Common myeloid progenitor, CD34-positive (primary cell): ENCODE data around the gene TMEM51.
"Not testable (repeated sequence)": the region's sequence is repeated elsewhere in the genome, so short reads cannot be mapped to it uniquely, and the experiment has no call there.

Experiments used
- CTCF ChIA-PET: fragments of 350-600 bp; sonication (Branson Sonifier 250); formaldehyde crosslinking; loops from one replicate; lab custom pipeline; 2021; ENCODE audit warnings: antibody characterized with exemption; lab: Charles Lee
- POLR2A ChIA-PET: fragments of 350-600 bp; sonication (Branson Sonifier 250); formaldehyde crosslinking; loops from one replicate; lab custom pipeline; 2021; ENCODE audit warnings: antibody characterized with exemption; lab: Charles Lee
- DNase-seq, 3 donors: peaks; one replicate each; pipeline versions ENCODE4 v3.0.0 to v3.0.0-alpha.2; 2013
- H3K27ac ChIP-seq, 2 experiments: 1 replicate in 1 of 2; 2 replicates in 1 of 2; pipeline ENCODE4 v1.7.0; 2013; ENCODE audit warnings: inconsistent platforms in 2 of 2, low read length in 2 of 2, mild to moderate bottlenecking in 2 of 2, low read depth in 1 of 2, moderate library complexity in 1 of 2; ENCODE audit not compliant: severe bottlenecking in 2 of 2, insufficient read depth in 1 of 2, poor library complexity in 1 of 2
- H3K27me3 ChIP-seq, 5 experiments: replicated peaks in 2 of 5; 1 replicate in 3 of 5; 2 replicates in 2 of 5; pipeline versions ENCODE4 v1.6.1 to v1.7.0; 2013; ENCODE audit warnings: low read length in 4 of 5, mild to moderate bottlenecking in 2 of 5, moderate library complexity in 2 of 5, inconsistent platforms in 1 of 5; ENCODE audit not compliant: insufficient read depth in 5 of 5, control insufficient read depth in 4 of 5
- H3K36me3 ChIP-seq, 4 experiments: 1 replicate in 2 of 4; 2 replicates in 2 of 4; pipeline versions ENCODE4 v1.6.1 to v1.7.0; 2013; ENCODE audit warnings: low read length in 3 of 4, control low read depth in 1 of 4, mild to moderate bottlenecking in 1 of 4; ENCODE audit not compliant: control insufficient read depth in 4 of 4, insufficient read depth in 4 of 4
- H3K4me1 ChIP-seq, 4 experiments: 1 replicate in 3 of 4; 2 replicates in 1 of 4; pipeline versions ENCODE4 v1.6.1 to v1.7.1; 2013; ENCODE audit warnings: low read length in 3 of 4, mild to moderate bottlenecking in 3 of 4, control low read depth in 1 of 4, inconsistent platforms in 1 of 4, moderate library complexity in 1 of 4; ENCODE audit not compliant: control insufficient read depth in 4 of 4, insufficient read depth in 4 of 4; ENCODE audit errors: control extremely low read depth in 1 of 4
- H3K4me3 ChIP-seq, 7 experiments: 1 replicate in 4 of 7; 2 replicates in 3 of 7; pipeline versions ENCODE4 v1.5.1 to v1.7.0; 2013; ENCODE audit warnings: mild to moderate bottlenecking in 7 of 7, low read length in 6 of 7, moderate library complexity in 6 of 7, inconsistent platforms in 2 of 7, low read depth in 2 of 7, control low read depth in 1 of 7; ENCODE audit not compliant: insufficient read depth in 4 of 7, control insufficient read depth in 1 of 7; ENCODE audit errors: extremely low read depth in 1 of 7
- H3K9me3 ChIP-seq, 5 experiments: 1 replicate in 4 of 5; 2 replicates in 1 of 5; pipeline versions ENCODE4 v1.6.1 to v1.7.1; 2013; ENCODE audit warnings: low read length in 4 of 5, mild to moderate bottlenecking in 2 of 5, inconsistent platforms in 1 of 5, low read depth in 1 of 5, moderate library complexity in 1 of 5; ENCODE audit not compliant: control insufficient read depth in 4 of 5, insufficient read depth in 2 of 5; ENCODE audit errors: control extremely low read depth in 1 of 5
- WGBS: methylation state at CpG from one replicate; pipeline ENCODE4 v1.1.5; 2013; ENCODE audit not compliant: insufficient coverage; 5-methylcytosine and 5-hydroxymethylcytosine counted together

The TMEM51 gene

DNA sequence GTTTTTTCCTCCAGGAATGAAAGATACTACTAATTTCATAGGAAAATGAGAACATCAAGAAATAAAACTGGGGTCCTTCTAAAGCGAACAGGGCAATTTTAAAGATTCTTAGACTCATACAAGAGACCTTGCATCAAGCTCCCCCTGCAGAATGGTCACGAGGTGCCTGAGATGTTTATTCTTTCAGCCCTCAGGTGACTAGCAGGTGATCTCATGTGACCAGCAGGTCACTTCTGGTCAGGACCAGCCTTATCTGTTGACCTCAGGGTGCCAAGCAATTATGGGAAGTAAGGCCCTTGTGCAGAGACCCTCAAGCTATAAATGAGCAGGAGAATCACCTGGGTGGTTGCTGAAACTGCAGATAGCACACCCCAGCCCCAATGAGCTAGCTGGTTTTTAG is 20.6 kb upstream of the TMEM51 start:
- 100% methylated on average over 2 of the region's 2 CpGs for WGBS
- H3K27ac ChIP-seq: no peak overlapping the region
- no peak for DNase-seq
- CTCF ChIA-PET: interaction anchor here (1.5 to 10.7 kb wide), 2 partner anchors 22 to 171 kb away, joined by 5 to 111 read pairs; partner anchors contain the start of gene TMEM51
- H3K36me3 ChIP-seq: no peaks in the 10 kb centered on the region
- H3K4me3 ChIP-seq: no peak overlapping the region
- peaks cover 2 to 15% (median 12%) of the 10 kb centered on the region in 4 experiments for H3K4me1 ChIP-seq
- H3K27me3 ChIP-seq: no peaks in the 10 kb centered on the region
- POLR2A ChIA-PET: interaction anchor here (0.6 kb wide), 1 partner anchor 30 kb away, joined by 3 read pairs; no protein-coding TSS in a partner anchor
- H3K9me3 ChIP-seq: peaks cover 1 to 13% (median 6%) of the 10 kb centered on the region in 5 experiments

DNA sequence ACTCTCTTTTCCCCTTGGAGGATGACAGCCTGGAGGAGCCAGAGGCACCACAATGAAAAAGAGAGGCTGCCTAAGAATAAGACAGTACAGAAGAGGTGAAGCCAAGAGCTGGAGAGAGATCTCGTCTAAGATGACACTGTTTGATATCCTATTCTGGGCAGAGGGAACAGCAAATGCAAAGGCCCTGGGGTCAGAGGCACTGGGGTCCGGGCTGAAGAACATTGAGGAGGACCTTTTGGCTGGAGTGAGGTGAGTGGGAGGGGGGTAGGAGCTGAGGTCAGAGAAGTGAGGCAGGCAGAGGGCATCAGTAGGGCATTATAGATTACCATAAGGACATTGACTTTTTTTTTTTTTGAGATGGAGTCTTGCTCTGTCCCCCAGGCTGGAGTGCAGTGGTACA is 19.3 kb upstream of the TMEM51 start:
- H3K4me1 ChIP-seq: peaks cover 2 to 16% (median 11%) of the 10 kb centered on the region in 4 experiments
- WGBS: 100% methylated on average over 2 of the region's 2 CpGs
- ChIA-PET POLR2A (no interaction called here), CTCF (interaction anchor here (1.5 to 10.7 kb wide), 2 partner anchors 21 to 170 kb away, joined by 5 to 111 read pairs; partner anchors contain the start of gene TMEM51)
- H3K36me3 ChIP-seq: no peaks in the 10 kb centered on the region
- H3K9me3 ChIP-seq: peaks cover 1 to 13% (median 6%) of the 10 kb centered on the region in 5 experiments
- no peak overlapping the region for H3K27ac ChIP-seq
- H3K27me3 ChIP-seq: no peaks in the 10 kb centered on the region
- no peak for DNase-seq
- H3K4me3 ChIP-seq: no peak overlapping the region

DNA sequence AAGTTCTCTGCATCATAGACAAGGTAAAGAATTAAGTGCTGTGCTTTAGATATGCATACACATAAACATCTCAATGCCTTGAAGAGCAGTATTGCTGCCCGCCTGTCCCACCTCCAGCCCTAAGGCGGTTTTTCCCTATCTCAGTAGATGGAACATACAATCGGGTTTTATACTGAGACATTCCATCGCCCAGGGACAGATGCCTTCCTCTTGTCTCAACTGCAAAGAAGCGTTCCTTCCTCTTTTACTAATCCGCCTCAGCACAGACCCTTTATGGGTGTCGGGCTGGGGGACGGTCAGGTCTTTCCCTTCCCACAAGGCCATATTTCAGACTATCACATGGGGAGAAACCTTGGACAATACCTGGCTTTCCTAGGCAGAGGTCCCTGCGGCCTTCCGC is 17.9 kb upstream of the TMEM51 start:
- H3K4me3 ChIP-seq, H3K9me3 ChIP-seq, POLR2A ChIA-PET, H3K27me3 ChIP-seq, H3K27ac ChIP-seq, H3K36me3 ChIP-seq: not testable (repeated sequence)
- CTCF ChIA-PET: interaction anchor here (1.7 to 10.7 kb wide), 2 partner anchors 19 to 134 kb away, joined by 3 to 111 read pairs; partner anchors contain the start of gene TMEM51
- 40% methylated on average over 1 of the region's 10 CpGs for WGBS
- peak in 2 of 3 donors; percentile 51 to 64 for DNase-seq
- peaks cover 2 to 27% (median 18%) of the 10 kb centered on the region in 4 experiments for H3K4me1 ChIP-seq

DNA sequence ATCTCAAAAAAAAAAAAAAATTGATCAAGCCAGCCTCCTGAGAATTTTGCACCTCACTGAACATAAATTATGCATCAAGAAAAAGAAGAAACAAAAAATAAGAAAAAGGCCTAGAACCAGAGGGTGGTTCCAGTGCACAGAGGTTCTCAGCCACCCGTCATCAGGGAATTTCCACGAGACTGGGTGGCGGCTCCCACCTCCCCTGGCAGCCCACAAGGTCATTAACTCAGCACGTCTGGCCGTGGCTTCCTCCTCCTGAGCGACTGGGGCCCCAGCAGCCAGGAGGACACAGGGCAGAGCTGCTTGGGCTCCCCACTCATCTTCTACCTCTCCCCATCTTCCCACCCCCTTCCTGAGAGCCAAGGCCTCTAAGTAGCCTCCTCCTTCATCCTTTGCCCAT is 15.7 kb upstream of the TMEM51 start:
- H3K27ac ChIP-seq: no peak overlapping the region
- CTCF ChIA-PET: interaction anchor here (1.2 to 2.1 kb wide), 4 partner anchors 11 to 167 kb away, joined by 5 to 20 read pairs (median 7); no protein-coding TSS in a partner anchor
- peaks cover 2 to 47% (median 33%) of the 10 kb centered on the region in 4 experiments for H3K4me1 ChIP-seq
- POLR2A ChIA-PET: no interaction called here
- H3K36me3 ChIP-seq: no peaks in the 10 kb centered on the region
- no peaks in the 10 kb centered on the region for H3K9me3 ChIP-seq
- H3K27me3 ChIP-seq: no peaks in the 10 kb centered on the region
- H3K4me3 ChIP-seq: no peak overlapping the region
- WGBS: 11% methylated on average over 5 of the region's 6 CpGs
- peak; percentile 46 to 91 (median 90) for DNase-seq

DNA sequence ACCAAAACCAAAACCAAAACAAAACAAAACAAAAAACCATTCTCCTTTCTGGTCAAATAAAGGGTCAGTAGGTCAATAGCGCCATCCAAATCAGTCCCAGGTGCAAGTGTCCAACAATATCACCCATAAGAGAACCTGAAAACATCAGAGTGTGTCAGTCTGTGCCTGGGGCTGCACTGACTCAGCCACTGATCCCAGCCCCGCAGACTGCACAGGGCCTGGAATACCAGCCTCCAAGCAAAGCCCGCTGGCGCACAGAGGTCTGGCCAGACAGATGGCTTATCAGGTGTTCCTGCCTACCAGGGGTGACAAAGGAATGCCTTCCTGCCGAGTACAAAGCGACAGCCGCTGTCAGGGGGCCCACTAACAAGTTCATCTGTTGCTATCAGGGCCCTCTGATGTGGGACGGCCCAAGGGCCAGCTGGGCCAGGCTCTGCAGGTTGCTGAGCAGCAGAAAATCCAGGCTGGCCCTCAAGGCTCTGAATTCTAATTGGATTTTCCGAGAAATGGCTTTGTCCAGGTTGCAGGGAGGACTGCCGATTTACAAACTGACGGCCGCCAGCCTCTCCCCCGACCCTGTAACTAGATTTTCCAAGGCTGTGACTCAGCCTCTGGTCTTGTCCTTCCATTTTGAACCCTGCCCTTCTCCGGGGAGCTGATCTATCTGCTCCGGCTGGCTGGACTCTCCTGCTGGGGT is 13.7 kb upstream of the TMEM51 start:
- peak in 2 of 3 donors; percentile 48 for DNase-seq
- H3K4me3 ChIP-seq: no peak overlapping the region
- no peaks in the 10 kb centered on the region for H3K9me3 ChIP-seq
- H3K27me3 ChIP-seq: no peaks in the 10 kb centered on the region
- ChIA-PET CTCF (interaction anchor here (0.6 to 8.9 kb wide), 5 partner anchors 11 to 140 kb away, joined by 3 to 71 read pairs (median 3); no protein-coding TSS in a partner anchor), POLR2A (no interaction called here)
- H3K27ac ChIP-seq: no peak overlapping the region
- H3K36me3 ChIP-seq: no peaks in the 10 kb centered on the region
- H3K4me1 ChIP-seq: peaks cover 2 to 48% (median 33%) of the 10 kb centered on the region in 4 experiments
- WGBS: 80% methylated on average over 13 of the region's 15 CpGs

DNA sequence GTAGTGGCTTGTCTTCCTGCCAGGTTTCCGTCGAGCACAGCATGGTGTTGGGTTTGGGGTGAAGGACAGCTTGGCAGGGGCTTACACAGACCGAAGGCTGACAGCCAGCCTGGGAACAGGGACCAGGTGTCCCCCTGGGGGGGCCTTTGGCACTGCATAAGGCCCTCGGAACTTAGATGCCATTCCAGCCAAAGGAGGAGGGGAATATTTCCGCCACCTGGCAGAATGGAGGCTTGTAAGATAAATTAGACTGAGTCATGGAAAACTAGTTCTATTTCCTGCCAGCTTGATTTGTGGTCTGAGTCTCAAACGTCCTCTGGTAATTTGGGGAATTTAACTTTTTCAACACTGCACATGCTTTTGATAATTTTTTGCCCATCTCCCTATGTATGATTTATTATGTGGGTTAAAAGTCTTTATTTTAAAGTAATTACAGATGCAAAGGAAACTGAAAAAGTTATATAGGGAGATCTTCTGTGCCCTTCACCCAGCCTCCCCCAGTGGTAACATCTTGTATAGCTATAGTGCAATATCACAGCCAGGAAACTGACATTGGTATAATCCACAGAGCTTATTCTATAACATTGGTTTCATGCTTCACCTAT is 11.5 kb upstream of the TMEM51 start:
- DNase-seq: peak; percentile 93 to 99 (median 99)
- 0% methylated on average over 5 of the region's 6 CpGs for WGBS

More for the DNA sequence above, 11.5 kb upstream of the TMEM51 start:
- ChIA-PET CTCF (interaction anchor here (1.6 to 8.9 kb wide), 4 partner anchors 11 to 162 kb away, joined by 5 to 71 read pairs (median 16); partner anchors contain the start of gene TMEM51), POLR2A (interaction anchor here (0.7 to 1.2 kb wide), 3 partner anchors 9 to 13 kb away, joined by 3 to 8 read pairs (median 4); partner anchors contain the start of gene TMEM51)
- H3K9me3 ChIP-seq: no peaks in the 10 kb centered on the region
- H3K4me1 ChIP-seq: peaks cover 0 to 65% (median 34%) of the 10 kb centered on the region in 4 experiments
- no peak overlapping the region for H3K4me3 ChIP-seq
- no peaks in the 10 kb centered on the region for H3K36me3 ChIP-seq
- no peak overlapping the region for H3K27ac ChIP-seq
- H3K27me3 ChIP-seq: no peaks in the 10 kb centered on the region
